NCI-H82 treated with DMSO at 0.1 percent for 48 hours (cell line): ENCODE data around the gene MNS1.
A peak's percentile ranks its signal among the peaks of the same experiment; 100 is the strongest.
"Not testable (repeated sequence)": the region's sequence is repeated elsewhere in the genome, so short reads cannot be mapped to it uniquely, and the experiment has no call there.

Source experiments
- DNase-seq: peaks from one replicate; lab custom pipeline; 2025; ENCODE audit not compliant: unreplicated experiment; lab: John Stamatoyannopoulos, UW

Gene MNS1

GRCh38 chr15:56464893-56465520 is at the start of gene MNS1:
MNS1 (minus strand) TSS chr15:56465137; CDS start chr15:56464972, 165 bp downstream.
- peak; percentile 77 for DNase-seq

GRCh38 chr15:56496635-56497034 is 31.7 kb upstream of the MNS1 start:
- DNase-seq, result peak; percentile 74

- DNase-seq, result no peak
These were observed 30.6 kb upstream of the MNS1 start for GRCh38 chr15:56495533-56495932.

GRCh38 chr15:56495053-56495452 is 30.1 kb upstream of the MNS1 start:
- DNase-seq, result no peak

GRCh38 chr15:56492791-56493555 is 28.0 kb upstream of the MNS1 start:
- no peak for DNase-seq

- no peak for DNase-seq
These were observed 27.3 kb upstream of the MNS1 start for GRCh38 chr15:56492236-56492635.

GRCh38 chr15:56491110-56491722 is 26.3 kb upstream of the MNS1 start:
- peak; percentile 35 for DNase-seq

- no peak for DNase-seq
These were observed 25.5 kb upstream of the MNS1 start for GRCh38 chr15:56490461-56490860.

- not testable (repeated sequence) for DNase-seq
These were observed 21.3 kb upstream of the MNS1 start for GRCh38 chr15:56486206-56486605.

GRCh38 chr15:56485426-56485825 is 20.5 kb upstream of the MNS1 start:
- DNase-seq, result not testable (repeated sequence)

- no peak for DNase-seq
These were observed 19.4 kb upstream of the MNS1 start for GRCh38 chr15:56484287-56484686.

GRCh38 chr15:56475351-56475750 is 10.4 kb upstream of the MNS1 start:
- no peak for DNase-seq

GRCh38 chr15:56473017-56473416 is 8.1 kb upstream of the MNS1 start:
- DNase-seq, result peak; percentile 40

GRCh38 chr15:56472278-56472677 is 7.3 kb upstream of the MNS1 start:
- no peak for DNase-seq

GRCh38 chr15:56471440-56472069 is 6.6 kb upstream of the MNS1 start:
- DNase-seq, result no peak

- DNase-seq, result no peak
These were observed 4.5 kb upstream of the MNS1 start for GRCh38 chr15:56469483-56469882.

- no peak for DNase-seq
These were observed 3.5 kb upstream of the MNS1 start for GRCh38 chr15:56468401-56468800.

GRCh38 chr15:56467616-56468015 is 2.7 kb upstream of the MNS1 start:
- no peak for DNase-seq

GRCh38 chr15:56460947-56461346 is 4.0 kb downstream of the MNS1 start:
- no peak for DNase-seq

GRCh38 chr15:56460071-56460470 is 4.9 kb downstream of the MNS1 start:
- no peak for DNase-seq

- no peak for DNase-seq
These were observed 5.8 kb downstream of the MNS1 start for GRCh38 chr15:56459096-56459495.

GRCh38 chr15:56456229-56456628 is 8.7 kb downstream of the MNS1 start:
- no peak for DNase-seq
